ENCODE data around the gene KIF6.

The KIF6 gene

DNA sequence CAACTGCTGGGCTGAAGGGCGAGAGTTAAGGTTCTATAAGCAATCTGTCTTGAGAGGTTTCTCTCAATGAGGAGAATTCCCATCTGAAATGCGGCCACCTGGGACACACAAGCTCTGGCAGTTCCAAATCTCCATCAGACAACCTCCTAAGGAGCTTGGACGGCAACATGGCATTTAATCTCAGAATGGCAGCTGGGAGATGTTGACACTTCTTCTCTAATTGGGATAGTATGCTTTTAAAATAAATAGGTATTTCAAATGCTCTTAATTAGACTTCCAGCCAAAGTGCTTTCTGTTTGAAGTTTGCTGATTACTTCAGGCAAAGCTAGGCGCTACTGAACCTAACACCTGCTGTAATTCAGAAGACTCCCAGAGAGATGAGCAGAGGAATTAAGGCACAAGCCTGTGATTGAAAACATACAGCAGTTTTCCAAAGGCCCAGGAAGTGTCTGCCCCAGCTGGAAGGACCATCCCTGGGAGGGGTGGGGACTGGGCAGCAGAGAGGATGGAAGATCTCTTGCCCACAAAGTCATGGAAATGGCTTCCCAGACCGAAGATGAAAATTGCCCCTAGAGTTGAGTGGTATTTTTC is 343.6 kb downstream of the KIF6 start:
- no peak for DNase-seq (ENCODE audit: low spot score)

DNA sequence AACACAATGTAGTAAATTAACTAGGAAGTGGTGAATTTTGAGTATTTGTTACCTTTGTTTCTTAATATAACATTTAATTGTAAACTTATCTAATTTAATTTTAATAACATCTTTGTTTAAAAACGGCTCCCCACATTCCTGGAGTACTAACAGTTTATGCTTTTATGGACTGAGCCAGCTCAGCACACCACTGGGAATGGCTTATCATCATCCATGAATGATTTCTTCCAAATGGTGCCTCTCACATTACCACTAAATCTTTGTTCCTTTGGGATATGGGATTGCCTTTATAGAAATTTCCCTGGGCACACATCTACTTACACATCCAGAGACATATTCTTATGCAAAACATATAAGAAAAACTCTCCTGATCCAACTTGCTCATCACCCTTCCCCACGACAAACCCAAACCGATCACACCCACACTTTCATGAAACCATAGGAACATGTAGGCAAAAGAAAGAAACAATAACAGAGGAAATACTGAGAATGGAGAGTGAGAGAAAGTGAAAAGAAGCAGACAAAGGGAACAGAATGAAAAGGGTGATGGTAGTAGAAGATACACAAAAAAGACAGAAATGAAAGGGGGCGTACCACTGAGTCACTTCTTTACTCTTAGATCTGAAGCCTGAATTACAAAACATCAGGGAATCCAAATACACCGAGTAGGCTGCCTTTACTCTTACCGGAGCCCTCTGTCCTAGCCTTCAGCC is 344.2 kb downstream of the KIF6 start:
- no peak for DNase-seq (ENCODE audit: low spot score)

DNA sequence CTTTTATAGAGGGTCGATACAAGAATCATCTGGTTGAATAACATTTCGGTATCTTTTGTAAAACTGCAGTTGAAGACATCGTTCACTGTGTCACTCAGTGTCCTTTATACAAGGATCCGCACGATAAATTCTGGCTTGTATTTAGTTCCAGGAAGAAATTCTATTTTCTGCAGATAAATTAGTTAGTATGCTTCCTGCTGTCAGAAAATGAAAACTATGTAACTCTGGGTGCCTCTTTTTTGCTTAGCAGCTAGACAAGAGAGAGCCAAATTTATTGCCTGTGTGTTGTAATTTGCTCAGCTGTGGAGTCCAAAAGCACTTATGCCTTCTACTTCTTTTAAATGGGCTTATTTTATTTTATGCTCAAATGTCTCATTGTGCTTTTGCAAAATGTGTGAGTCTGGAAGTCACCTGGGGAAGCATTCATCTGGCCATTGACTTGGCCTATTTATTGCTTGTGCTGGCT is 346.2 kb downstream of the KIF6 start:
- no peak for DNase-seq (ENCODE audit: low spot score)

DNA sequence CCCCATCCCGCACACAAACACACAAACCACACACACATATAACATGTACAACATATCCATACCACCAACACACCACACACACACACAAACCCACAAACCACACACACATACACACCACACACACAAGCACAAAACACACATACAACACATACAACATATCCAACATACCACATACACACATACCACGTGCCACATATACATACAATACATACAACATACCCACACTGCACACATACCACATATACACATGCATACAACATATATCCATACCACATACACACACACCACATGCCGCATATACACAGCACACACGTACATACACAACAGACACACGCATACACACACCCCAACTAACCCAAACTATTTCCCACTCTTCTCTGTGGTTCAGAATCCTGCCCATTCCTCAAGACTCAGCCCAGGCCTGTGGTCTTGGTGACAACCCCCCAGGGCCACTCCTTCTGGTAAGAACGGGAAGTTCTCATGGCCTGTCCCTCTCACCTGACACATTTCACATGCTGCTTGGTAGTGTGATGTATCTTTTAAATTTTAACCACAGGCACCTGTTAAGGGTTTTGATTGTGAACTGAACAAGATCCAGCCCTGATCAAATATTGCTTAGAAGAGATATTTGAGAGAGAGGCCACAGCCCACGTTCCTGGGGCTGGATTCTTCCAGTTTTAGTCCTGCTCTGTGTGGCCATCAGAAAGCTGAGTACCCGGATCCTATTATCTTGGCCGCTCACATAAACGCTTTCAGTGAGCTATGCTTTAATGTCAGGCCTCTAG is 346.8 kb downstream of the KIF6 start:
- no peak for DNase-seq (ENCODE audit: low spot score)

DNA sequence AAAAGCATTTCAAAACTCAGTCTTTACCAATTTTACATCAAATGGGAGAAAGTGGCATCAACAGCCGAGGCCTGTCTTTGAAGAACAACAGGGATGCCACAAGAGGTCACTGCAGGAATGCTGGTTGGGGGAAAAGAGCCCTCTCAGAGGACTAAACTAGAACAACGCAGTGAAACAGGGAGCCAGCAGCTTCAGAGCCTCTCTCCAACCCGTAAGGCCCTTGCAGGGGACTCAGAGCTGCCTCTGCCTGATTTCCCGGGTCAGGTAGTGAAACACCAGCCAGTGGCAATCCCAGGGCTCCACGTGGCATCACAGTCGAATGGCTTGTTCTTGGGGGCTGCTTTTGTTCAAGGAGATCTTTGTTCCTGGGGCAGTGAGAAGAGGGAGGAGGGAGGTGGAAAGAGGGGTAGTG is 347.7 kb downstream of the KIF6 start:
- DNase-seq (ENCODE audit: low spot score), result no peak

DNA sequence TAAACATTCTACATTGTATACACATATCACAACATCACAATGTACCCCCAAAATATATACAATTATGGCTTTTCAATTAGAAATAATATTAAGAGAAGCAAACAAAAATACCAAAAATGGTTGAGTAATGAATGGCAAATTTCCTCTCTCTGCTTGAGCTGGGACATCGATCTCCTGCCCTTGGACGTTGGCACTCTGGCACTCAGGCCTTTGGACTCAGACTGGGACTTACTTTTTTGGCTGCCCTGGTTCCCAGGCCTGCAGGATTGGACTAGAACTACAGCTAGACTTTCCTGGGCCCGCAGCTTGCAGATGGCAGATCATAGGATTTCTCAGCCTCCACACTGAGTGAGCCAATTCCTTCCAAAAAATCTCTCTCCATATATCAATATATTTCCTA is 349.8 kb downstream of the KIF6 start:
- DNase-seq (ENCODE audit: low spot score), result no peak

DNA sequence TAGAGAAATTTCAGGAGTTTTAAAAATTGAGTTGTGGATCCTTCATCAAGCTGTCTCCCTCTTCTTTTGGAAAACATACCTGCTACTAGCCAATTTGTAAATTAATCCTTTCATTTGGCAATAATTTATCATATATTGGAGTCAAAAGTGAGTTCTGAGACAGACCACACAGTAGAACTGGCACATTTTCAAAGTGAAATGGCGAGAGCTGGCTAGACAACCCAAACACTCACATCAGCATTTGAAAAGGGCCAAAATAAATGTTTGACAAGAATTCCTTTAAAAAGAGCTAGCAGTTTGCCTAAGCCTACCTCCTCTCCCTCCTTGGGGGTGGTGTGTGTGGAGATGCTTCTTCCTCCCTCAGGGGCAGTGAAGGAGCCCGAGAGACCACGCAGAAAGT is 354.8 kb downstream of the KIF6 start:
- DNase-seq (ENCODE audit: low spot score), result no peak

DNA sequence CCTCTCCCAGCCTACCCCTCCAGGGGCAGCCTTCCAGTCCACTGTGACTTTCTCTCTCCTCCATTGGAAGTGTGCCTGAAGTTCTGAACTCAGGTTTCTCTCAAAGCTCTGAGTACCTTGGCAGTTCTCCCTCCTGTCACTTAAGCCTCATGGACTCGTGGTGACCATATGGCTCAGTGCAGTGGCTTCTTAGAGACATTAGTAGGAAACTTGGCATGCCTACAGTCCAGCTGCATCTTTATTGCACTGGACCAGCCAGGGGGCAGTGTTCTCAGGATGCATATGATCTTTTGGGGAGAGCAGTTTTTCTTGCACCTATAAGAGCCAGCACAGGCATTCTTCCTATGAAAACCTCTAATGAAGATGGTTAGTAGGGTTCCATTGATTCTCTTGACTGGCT is 355.2 kb downstream of the KIF6 start:
- DNase-seq (ENCODE audit: low spot score), result no peak

DNA sequence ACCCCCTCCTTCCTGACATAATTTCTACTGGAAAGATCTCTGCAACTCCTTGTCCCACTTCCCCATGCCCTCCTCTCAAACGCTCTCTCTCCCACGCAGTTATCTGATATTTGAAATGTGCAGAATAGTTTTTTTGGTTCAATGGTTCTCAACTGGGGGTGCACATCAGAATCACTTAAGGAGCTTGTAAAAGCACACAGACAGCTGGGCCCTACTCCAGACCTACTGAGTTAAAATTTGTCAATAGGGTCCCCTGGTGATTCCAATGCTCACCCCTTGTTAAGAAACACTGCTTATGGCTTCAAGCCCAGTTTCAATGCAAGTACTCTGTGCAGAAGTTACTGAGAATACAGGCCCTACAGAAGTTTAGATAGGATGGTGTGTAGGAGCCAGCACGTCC is 357.5 kb downstream of the KIF6 start:
- DNase-seq (ENCODE audit: low spot score), result no peak

DNA sequence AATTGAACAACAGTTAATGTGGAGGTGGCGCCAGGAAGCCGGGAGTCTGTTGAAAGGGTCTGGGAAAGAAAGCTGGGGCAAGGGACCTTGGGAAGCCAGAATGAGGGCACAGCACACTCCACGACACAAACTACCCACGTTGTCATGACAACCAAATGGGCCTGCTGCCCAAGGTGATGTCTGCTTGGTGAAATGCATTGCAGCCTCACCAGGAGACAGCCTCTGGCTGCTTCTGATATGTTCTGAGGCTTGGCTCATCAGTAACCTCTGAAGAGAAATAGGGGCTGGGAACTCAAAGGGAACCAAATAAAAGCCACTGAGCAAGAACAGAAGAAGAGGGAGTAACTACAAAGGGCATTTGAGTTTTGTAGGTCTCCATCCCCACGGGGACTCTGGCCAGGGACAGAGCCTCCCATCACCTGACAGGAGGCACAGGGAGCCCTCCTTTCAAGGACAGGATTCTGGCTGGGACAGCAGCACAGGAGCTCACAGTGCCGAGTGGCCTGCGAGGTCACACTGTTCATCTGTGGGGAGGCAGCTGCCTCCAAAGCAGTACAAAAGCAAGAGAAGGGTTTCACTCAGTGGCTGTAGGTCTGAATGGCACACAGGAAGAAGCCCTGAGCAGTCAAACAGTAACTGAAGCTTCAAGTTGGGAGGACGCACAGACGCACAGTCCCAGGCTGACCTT is 358.1 kb downstream of the KIF6 start:
- no peak for DNase-seq (ENCODE audit: low spot score)

DNA sequence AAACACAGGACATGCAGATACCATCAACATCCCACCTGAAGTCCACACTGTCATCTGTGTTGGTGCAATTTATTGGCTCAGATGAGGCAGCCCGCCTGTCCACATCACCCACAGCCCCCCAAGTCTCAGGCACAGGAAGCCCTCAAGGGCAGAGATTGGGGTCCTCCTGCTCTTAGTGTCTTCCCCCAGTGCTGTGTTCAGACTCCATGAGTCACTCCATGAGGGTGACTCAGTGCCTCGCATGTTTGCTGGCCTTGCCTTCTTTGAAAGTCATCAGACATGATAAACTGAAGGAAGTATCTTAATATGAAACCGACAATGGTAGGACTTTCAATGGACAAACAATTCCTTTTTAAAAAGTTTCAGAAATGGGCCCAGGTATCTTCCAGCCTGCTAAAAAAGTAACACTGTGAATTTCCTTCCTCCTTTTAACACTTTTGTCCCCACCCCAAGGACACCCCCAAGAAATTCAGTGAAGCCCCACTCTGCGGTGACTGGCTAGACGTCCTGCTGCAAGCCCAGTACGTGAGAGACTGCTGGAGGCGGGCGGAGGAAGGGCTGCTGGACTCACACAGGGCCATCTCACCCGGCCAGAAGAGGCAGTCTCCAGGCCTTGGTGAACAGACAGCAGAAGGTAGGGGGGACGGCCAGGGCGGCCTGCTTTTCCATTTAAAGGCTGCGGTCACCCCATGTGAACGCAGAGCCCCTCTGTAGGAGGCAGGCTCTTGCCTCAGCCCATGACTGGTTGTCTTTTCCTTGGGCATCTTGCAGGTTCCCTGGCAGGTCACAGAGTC is 359.7 kb downstream of the KIF6 start:
- DNase-seq (ENCODE audit: low spot score), result no peak

DNA sequence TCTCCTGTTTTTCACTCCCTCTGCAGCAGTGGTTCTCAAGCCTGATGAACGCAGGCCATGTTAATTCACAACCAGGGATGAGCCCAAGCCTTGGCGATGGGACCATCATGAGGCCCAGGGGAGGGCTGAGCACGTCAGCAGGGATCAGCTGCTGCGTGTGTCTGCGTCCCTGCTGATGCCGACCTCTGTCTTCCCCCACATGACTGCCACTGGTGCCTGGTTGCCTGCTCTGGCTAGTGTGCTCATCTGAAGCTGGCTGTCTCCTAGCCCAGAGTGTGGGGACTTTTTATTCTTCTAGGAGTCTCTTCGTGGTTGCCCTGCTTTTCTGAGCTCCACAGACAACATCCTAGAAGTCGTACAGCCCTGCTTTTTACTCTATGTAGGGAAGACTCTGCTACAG is 361.9 kb downstream of the KIF6 start:
- no peak for DNase-seq (ENCODE audit: low spot score)

DNA sequence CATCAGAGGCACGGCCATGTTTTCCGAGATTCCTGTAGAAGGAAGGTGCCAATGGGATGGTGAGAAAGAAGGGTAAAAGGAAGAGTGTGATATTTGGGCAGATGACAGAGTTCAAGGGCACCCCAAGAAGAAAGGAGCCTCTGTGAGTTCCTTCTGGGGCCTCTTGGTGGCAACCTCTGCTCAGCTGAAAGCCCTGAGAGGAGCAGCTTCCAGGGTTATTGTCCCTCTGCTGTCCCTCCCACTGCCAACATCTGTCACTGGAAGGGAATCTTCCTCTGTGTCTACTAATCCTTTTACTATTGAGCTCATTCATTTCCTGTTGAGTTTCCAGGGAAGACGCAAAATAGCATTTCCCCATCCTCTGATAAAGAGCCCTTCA is 362.7 kb downstream of the KIF6 start:
- DNase-seq (ENCODE audit: low spot score), result no peak

DNA sequence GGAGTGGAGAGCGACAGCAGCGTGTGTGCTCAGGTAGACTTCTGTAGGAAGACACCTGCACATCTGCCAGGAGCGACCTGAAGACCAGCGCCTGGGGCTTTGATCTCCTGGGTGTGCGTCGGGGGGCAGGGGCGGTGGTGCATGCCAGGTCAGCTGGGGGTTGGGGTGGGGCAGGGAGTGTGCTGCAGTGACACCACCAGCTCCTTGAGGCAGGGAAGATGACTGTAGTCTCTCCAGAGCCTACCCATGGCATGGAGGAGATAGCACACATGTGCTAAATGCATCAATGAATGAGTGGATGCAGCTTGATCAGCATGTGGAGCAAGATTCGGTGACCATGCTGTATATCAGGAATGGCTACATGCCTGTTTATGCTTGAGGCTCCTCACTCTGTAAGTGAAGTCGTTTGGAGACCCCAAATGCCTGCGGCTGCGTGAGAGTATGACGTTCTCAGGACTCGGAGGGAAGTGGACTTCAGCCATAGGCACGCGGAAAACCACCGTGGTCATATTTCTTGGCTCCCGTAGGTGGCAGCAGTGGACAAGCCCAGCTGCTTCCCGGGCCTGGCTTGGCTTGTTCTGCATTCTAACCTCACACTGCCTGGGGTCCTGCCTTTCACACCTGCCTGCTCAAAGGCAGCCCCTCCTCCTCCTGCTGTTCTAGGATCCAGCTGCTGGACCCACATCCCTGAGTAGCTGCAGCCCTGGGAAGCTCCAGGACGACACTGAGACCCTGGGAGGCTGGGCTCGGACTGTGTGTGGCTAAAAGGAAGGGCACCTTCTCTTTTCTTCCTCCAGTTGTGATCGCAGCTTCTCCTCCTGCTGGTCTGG is 363.3 kb downstream of the KIF6 start:
- peak; percentile 23 for DNase-seq (ENCODE audit: low spot score)

DNA sequence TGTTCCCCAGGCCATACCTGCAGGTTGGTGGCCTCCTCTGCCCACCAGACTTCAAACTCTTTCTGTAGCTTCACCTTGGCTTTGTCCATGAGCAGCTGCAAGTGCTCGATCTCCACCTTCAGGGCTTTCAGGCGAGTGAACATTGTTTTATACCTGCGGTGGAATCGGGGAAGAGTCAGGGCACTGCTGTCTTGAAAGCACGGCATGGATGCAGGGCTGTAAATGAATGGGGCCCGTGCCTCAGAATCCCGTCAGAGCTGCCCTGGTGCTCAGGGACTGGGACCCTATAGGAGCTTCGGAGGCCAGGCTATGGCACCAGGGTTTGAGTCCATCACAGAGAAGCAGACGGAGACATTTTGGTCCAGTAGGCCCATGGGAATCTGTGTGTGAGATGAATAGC is 364.8 kb downstream of the KIF6 start:
- DNase-seq (ENCODE audit: low spot score), result no peak

DNA sequence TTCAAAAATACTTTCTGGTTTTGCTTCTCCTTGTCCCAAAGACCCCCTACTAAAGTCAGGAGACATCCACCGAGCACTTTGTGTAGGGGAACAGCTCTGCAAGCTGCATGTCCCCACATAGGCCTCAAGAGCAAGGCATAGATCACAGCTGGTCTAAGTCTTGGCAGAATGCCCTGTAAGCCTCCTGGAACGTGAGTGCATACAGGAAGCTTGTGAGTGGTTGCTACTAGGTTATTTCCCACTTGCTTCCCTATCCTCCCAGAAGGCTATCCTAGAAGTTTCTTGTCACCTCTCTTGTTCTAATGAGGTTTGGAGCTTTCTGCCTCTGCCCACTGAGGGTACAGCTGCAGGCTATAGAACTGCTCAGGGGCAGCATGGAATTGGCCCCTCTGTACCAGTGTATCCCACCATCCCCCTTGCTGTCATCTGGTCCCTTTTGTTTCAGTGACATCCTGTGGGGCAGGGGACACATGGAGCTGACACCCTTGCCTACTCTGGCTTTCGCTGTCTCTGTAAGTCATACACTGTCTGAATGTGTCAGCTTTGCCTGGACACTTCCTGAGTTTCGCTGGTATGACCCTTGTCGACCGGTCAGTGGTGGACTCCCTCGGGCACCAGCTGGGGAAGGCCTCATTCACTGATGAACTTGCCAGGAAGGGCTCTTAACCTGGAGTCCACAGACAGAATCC is 367.1 kb downstream of the KIF6 start:
- DNase-seq (ENCODE audit: low spot score), result no peak

DNA sequence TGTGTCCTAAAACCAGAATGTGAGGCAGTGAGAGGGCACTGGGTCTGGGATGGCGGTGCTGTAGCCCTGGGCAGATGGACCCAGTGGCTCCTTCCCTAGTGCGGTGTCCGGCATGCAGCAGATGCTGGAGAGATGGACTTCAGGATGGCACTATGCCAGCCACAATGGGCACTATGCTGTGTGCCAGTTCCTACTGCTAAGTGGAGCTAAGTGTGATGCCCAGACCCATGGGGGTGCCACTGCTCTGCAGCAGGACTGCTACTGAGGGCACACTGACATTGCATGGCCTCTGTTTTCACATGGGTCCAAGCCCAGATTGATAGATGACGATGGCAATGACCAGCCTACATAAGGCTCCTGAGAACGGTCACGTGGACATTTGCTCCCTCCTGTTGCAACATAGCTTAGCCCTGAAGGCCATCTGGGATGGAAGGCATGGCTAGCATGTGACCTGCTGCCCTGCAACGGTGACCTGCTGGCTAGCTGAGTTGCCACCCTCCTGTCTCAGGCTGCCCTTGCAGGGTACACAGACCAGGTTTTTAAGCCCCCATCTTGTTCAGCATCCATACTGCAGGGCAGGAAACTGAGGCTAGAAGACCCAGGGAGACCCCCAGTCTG is 371.4 kb downstream of the KIF6 start:
- DNase-seq (ENCODE audit: low spot score), result no peak

DNA sequence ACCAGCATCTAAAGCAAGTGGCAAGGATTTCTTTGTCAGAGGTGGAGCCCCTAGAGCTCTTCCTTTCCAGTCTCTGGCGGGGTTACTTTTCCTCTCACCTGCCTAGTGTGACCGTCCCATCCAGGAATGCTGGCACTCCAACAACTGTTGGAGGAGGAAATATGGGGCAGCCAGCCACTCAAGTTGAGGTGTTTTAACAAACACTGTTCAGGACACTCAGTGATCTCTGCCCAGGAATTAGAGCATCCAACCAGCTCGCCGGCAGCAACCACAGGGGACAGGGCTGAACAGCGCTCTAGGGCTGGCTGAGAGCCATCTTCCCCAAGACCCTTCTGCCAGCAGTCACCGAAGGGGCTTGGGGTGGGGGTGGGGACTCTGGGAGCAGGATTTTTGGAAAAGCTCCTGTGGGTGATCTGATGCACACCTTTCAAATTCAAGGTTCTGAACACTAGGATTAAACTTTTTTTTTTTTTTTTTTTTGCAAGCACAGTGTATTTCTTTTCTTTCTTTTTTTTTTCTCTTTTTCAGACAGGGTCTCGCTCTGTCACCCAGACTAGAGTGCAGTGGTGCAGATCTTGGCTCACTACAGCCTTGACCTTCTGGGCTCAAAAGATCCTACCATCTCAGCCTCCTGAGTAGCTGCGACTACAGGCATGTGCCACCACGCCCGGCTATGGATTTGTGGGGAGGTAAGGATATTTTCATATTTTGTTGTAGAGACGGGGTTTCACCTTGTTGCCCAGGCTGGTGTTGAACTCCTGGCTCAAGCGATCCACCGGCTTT is 374.3 kb downstream of the KIF6 start:
- no peak for DNase-seq (ENCODE audit: low spot score)

DNA sequence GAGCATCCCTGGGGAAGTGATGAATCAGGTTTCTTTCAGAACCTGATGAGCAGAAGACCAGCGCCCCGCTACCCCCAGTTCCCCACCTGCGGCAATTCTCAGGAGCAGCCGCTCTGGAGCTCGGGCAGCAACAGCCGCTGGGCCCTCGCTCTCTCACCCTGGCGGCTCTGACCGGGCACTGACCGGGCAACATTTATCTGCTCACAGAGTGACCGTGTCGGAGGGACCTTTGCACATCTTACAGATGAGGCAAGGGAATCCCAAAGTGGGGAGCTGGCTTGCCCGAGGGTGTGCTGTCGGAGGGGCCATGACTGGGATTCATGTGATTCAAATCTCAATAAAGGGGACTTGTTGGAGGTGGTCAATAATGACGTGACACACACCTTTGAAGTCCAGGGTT is 376.5 kb downstream of the KIF6 start:
- no peak for DNase-seq (ENCODE audit: low spot score)

Data from CD4-positive, alpha-beta T cell treated with Interleukin-2 at 100 ng/mL for 4 hours (primary cell).